ENCODE measurements around the gene MET.

GRCh38 chr7:116733924-116734580 is 62.1 kb downstream of the MET start:
- no peak for TF ChIP-seq REST (IDR thresholded peaks at IDR 0.05; ENCODE audit: low read depth)
- no peak for TF ChIP-seq EP300 (IDR thresholded peaks at IDR 0.05; ENCODE audit: borderline replicate concordance)
- no peak for TF ChIP-seq FOXM1 (IDR thresholded peaks at IDR 0.05; ENCODE audit: borderline replicate concordance, low read depth)
- TF ChIP-seq NFIC (IDR thresholded peaks at IDR 0.05) = no peak
- TF ChIP-seq CREB1 (IDR thresholded peaks at IDR 0.05; ENCODE audit: low read depth) = no peak
